SIG-M5 treated with dmso at 0.1 percent for 504 hours (cell line): ENCODE measurements around the gene MXD3.
"Not testable (repeated sequence)": the region's sequence is repeated elsewhere in the genome, so short reads cannot be mapped to it uniquely, and the experiment has no call there.

ENCODE experiments used
- DNase-seq: peaks from one replicate; lab custom pipeline; 2025; ENCODE audit not compliant: unreplicated experiment; lab: John Stamatoyannopoulos, UW

MXD3 gene

GRCh38 chr5:177325868-177326381 is 14.2 kb upstream of the MXD3 start:
- peak; percentile 19 for DNase-seq

DNA sequence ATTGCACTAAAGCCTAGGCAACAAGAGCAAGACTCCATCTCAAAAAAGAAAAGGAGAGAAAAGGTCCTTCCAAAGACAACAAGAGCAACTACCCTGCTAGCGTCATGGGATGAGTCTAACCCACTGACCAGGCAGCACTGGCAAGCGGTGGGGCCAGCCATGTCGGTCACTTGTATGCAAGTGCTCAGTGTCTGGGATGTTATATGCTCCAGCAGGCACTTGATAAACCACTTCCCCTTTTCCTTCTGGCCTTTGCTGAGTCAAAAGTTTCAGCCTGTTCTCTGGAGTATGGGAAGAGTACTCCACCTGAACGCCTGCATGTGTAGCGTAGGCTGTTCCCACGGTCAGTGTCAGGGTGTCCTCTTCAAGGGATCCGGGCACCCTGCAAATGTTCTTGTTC is 9.2 kb upstream of the MXD3 start:
- DNase-seq, result peak; percentile 76

DNA sequence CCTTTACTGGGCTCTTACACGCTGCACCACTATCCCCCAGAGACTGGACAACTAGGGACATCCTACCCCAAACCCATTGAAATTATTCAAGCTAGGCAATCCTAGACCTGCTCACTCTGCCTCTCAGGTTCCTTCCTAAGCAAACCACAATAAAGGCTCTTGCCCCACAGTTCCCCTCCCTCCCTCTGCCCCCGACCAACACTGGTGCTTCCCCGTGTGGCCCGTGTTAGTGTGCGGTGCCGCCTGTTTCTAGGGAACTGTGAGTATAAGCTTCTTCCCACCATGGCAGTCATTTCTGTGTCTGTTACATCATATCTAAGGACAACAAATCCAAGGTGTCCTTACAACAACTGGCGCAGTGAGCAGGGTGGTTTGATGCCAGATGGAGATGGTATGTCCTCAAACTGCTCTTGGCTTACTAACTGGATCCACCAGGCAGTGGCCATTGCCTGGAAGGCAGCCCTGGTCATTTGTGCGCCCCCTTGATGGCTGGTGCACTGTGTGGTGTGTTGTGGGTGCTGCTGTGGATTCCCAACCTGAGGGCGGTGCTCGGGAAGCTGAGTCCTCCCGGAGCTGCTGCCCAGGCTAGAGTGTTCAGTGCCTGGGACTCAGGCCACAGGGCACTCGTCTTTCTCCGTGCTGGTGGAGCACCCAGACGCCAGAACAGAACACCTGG is 8.4 kb upstream of the MXD3 start:
- no peak for DNase-seq

- peak; percentile 84 for DNase-seq
These were observed 6.3 kb upstream of the MXD3 start for GRCh38 chr5:177317959-177318377.

GRCh38 chr5:177316005-177316404 is 4.3 kb upstream of the MXD3 start:
- no peak for DNase-seq

GRCh38 chr5:177315411-177315810 is 3.7 kb upstream of the MXD3 start:
- no peak for DNase-seq

DNA sequence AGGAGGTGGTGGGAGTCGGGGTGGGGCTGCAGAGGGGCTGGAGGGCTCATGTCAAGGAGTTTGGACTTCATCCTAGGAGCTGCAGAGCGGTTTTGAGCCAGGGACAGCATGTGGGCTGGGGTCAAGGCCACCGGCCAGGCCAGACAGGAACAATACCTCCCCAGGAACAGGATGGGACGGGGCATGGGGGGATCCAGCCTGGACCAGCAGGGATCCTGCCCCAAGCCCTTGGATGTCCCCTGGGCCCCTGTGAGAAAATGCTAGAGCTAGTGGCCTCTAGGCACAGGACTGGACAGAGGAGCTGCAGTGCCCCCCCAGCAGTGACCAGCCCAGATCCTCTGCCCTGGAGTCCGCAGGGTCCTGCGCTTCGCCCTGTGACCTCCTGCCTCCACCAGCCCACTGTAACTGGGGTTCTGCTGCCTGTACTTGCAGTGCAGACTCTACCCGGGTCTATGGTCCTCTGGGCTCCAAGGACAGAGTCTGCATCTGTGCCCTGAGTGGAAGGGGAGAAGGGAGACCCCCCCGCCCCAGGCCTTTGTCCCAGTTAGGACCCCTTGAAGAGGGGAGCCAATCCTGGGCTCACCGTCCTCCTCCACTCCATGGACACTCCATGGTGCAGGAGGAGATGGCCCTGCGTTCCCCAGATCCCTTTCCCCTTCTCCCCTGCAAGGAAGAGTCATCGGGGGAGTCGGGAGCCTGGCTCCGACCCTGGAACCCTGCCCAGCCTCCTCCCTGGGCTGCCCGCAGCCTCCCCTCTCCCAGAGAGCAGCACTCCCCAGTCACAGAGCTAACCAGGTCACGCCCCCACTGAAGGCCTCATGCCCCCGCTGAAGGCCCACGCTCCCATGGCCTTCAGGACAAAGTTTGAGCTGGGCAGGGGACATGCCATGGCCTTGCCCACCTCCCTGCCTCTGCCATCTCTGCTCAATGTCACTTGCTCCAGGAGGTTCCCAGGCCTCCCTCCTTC is 3.0 kb upstream of the MXD3 start:
- no peak for DNase-seq

GRCh38 chr5:177313561-177314259 is 2.0 kb upstream of the MXD3 start:
- no peak for DNase-seq

GRCh38 chr5:177312649-177313181 is 1.0 kb upstream of the MXD3 start:
- DNase-seq, result peak; percentile 65

DNA sequence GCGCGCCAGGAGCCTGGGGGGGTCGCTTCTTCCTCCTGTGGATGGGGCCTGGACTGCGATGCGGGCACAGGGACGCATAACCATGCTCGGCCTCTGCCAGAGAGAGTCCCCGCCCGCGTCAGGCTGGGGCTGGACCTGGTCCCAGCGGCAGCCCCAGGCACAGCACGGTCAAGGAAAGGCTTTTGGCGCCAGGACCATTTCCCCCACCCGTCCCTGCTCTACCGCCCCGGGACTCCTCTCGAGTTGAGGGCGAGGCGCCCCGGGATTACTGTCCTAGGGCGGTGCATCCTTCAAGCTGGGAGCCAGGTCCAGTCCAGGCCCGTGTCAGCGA is 341 bp downstream of the MXD3 start:
- no peak for DNase-seq

DNA sequence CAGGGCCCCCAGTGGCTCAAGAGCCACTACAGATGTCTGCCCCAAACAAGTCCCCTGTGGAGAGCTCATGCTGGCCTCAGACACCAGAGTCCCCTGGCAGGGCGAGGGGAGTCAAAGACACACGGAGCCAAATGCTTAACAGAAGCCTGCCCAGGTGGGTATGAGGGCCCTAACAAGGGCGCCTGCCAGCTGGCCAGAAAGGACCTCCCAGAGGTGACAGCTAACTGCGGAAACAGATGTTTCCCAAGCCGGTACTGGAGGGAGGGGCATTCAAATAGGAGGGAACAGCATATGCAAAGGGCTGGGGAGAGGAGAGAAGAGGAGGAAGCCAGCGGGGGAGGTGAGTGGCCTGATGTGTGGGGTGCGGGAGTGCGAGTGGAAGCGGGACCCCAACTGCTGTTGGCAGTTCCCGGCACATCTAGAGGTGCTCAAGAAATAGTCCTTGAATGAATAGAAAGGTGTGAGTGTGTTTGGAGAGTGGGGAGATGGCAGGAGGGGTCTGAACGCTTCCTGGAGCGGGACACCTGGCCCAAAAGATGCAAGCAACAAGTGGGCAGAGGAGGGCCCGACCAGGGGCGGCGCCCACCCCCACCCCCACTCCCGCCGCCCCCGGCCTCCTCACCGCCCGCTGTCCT is 824 bp downstream of the MXD3 start:
- peak; percentile 88 for DNase-seq

DNA sequence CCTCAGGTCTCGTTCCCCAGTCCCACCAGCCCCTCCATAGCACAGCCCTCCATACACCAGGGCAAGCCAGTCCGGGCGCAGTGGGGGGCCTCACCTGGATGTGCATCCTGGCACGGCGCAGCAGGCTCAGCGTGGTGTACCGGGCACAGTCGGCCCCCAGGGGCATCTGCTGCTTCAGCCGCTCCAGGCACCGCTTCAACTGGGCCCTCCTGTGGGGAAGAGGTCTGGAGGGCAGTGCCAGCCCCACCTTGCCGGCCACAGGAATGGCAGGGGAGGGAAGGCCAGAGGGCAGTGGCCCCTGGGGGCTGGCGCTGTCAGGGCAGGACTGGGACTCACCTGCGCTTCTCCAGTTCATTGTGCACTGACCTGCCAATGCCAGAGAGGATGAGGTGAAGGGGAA is 1.4 kb downstream of the MXD3 start:
- DNase-seq, result no peak

DNA sequence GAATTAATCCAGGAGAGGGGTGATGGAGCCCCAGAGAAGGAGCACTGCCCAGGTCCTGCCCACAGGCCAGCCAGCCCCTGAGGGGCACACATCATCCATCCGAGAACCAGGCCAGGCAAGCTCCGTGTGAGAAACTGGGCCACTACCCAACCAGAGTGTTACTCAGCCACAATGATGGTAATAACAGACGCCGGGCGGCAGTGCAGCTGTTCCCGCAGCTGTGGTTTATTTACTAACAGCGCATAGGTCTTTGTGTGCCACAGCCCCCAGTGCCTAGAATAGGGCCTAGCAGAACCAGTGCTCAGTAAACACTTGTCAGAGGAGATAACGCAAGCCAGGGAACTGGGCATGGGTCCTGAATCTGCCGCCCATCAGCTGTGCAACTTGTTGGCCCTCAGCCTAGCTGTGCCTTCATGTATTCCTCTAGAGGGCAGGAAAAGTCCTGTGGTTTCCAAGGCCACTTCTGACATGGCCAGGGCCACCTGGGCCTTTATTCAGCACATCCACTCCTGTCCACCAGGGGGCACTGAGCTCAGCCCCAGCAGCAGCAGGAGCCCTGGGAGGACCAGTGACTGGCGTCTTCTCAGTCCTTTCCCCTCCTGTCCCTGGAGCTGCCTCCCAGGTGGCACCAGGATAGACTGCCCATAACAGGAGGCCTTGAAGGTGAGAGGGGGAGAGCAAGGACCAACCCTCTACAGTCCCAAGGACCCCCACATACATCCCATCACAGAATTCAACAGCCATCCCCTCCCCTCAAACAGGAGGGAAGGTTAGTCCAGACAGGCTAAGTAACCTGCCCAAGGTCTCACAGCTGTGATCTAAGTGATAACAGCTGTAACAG is 2.1 kb downstream of the MXD3 start:
- DNase-seq, result peak; percentile 72

DNA sequence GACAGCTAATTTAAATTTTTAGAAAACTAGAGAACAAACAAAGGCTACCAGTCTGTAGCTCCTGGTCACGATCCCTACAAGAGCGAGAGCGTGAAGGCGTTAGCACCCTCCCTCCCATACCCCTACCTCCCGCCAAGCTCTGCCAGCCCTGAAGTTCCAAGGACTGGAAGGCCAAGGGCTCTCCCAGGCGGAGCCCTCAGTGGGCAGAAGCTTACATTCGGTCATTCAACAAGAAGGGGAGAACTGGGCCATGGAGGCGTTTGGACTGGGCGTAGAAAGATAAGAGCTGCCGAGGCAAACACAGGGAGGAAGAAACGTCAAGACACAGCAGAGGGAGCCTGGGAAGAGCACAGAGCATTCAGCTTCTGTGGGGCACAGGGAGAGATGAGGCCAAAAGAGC is 3.0 kb downstream of the MXD3 start:
- DNase-seq, result no peak

DNA sequence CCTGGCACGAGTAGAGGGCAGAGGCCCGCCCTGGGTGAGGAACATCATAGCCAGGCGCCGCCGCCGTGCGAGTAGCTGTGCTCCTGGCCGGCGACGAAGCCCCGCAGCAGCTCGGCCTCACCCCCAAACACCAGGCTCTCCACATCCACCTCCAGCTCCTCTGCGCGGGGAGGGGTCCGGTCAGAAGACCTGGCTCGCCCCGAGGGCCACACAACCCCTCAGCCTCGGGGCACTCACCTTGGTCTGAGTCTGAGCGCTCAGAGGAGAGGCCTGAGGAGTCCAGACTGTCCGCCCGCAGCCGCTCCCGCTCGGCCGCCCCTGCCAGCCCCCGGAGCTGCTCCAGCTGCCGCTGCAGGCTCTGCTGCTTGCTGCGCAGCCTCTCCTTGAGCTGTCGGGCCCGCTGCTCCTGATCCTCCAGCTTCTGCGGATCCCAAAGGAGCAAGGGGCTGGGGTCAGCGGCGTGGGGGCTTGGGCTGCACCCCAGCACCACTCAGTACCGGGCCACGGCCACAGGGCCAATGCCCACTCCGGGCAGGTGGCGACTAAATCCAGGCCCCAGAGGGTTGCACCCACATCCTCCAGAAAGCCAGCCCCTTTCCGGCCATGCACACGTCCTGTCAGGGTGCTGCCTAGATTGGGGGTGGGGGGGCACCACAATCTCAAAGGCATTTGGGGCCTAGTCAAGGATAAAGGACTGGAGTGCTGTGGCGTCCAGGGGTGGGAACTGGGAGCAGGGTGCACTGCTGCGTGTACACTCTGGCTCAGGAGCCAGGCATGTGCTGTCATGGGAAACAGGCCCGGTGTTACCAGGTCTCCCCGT is 3.9 kb downstream of the MXD3 start:
- DNase-seq, result no peak

GRCh38 chr5:177306674-177307543 is 4.8 kb downstream of the MXD3 start:
- peak; percentile 96 for DNase-seq

- not testable (repeated sequence) for DNase-seq
These were observed 5.5 kb downstream of the MXD3 start for GRCh38 chr5:177306103-177306640.
